Measurements from ENCODE around the gene LAMTOR3.
"Not testable (repeated sequence)": the region's sequence is repeated elsewhere in the genome, so short reads cannot be mapped to it uniquely, and the experiment has no call there.

LAMTOR3 gene

GRCh38 chr4:99830051-99830450 lies 64.2 kb downstream of the LAMTOR3 start:
- not testable (repeated sequence) for DNase-seq (ENCODE audit: low spot score)

GRCh38 chr4:99828477-99828876 lies 65.8 kb downstream of the LAMTOR3 start:
- no peak for DNase-seq (ENCODE audit: low spot score)

All from putamen (tissue), 1 donor.